Measurements from ENCODE around the gene MBNL2.

MBNL2 gene

GRCh38 chr13:97353927-97354675, 132.0 kb downstream of the MBNL2 start:
- no peak for DNase-seq

GRCh38 chr13:97354808-97355207, 132.7 kb downstream of the MBNL2 start:
- DNase-seq, result no peak

DNA sequence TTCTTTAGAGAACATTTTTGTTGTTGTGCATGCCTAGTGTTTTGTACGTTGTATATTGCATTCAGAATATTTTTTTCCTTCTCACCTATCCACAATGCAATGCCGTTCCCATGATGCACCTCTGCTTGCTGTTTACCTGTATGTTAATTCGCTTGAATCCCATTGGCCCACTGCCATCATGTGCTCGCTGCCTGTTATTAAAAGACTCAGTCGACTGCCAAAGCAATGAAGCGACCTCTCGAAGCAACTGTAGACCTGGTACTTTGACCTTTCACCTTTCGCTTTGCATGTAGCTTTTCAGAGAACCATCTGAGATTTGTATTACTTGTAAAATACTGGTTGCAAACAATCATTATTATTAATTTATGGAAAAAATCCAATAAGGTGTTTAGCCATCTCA, 134.5 kb downstream of the MBNL2 start:
- DNase-seq, result no peak

GRCh38 chr13:97359181-97360057, 137.3 kb downstream of the MBNL2 start:
- DNase-seq, result no peak

GRCh38 chr13:97360610-97361009, 138.5 kb downstream of the MBNL2 start:
- DNase-seq, result no peak

DNA sequence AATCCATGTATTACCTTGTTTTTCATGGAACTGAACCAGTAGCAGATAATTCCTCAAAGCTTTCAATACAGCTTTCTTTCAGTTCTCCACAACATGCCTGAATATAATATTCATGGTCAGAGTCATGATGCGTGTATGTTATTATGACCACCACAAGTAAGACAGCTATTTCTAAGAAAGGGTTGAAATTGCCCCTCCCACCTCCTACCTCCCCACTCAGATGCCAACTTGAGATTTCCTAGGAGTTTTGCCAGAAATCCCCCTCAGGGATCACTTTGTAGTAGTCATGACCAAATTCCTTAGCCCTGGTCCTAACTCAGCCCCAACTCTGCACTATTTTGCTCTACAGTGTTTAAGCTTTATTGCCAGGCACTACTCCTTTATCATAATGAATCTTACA, 141.9 kb downstream of the MBNL2 start:
- no peak for DNase-seq

DNA sequence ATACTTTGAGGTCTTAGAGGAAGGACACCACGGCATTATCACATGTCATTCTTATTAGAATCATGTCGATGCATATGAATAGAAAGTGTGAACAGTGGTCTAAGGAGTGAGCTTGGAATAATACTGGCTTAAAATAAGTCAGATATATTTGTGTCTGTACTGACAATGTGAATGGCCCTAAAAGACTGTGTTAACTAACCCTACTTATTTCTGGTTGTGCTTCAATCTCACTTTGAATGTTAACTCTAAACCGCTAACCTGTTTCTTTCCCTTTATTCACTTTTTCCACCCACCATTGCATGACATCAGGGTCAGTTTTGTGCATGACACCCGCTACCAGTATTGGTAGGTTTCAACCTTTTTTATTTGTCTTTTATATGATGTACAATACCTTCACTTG, 142.7 kb downstream of the MBNL2 start:
- no peak for DNase-seq

DNA sequence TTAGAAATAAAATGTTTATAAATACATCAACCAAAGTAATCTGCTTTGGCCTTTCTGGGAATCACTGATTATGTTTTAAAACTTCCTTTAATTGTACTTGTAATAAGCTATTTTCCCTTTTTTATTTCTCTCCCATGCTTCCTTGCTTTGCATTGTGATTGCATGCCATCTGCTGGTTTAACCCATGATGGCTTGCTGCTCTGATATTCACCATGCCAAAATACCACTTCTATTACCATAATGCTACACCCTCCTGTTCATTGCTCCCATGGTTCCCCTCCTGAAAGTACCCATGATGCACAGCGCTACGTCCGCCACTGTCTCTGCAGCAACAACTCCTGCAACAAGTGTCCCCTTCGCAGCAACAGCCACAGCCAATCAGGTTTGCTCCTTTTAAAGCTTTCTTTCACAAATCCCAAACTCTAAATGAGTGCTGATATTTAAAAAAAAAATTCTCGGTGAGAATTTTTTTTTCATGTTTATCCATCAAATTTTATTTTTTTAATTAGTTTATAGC, 144.1 kb downstream of the MBNL2 start:
- no peak for DNase-seq

- DNase-seq, result no peak
Observed at GRCh38 chr13:97367016-97367822, 145.1 kb downstream of the MBNL2 start.

DNA sequence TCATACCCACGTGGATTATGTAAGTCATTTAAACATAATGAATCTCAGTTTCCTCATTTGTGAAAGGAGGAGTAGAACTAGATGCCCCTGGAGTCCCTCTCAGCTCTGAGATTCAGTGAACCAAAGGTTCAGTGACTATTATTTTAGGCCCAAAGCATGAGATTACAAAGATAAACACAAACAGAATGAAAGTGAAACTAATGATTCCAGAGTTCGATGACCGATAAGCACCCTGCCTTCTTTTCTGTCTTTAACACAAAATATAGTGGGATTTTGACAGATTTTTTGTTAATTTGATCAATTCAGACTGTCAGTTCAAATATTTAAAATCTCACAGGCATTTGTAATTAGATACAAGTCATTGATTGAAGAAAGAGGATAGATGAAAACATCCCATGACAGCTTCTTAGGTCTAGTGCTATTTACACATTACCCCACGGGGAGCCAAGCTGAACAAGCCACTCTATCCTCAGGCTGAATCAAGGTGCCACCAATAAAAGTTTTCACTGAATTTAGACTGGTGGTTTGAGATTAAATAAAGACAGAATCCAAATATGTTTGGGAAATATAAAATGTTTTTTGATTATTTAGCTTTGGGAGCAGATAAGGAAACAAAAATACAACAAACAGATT, 147.2 kb downstream of the MBNL2 start:
- no peak for DNase-seq

GRCh38 chr13:97371486-97372109, 149.5 kb downstream of the MBNL2 start:
- no peak for DNase-seq

DNA sequence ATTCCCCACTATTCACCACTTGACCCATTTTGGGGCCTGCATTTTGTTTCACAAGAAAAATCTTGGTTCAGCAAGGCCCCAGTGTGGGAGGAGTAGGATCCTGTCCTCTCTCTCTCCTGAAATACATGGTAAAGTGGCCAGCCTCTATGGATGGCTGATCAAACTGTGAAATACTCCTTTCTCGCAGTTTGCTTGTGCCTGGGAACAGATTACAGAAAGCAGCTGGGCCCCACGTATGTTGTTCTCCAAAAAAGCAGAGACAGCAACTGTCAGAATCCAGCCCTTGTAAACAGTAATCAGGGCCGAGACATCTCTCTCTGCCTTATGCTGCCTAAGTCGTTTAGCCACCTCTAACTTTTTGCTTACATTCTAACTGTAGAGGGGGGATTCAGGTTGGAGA, 150.8 kb downstream of the MBNL2 start:
- DNase-seq, result no peak

DNA sequence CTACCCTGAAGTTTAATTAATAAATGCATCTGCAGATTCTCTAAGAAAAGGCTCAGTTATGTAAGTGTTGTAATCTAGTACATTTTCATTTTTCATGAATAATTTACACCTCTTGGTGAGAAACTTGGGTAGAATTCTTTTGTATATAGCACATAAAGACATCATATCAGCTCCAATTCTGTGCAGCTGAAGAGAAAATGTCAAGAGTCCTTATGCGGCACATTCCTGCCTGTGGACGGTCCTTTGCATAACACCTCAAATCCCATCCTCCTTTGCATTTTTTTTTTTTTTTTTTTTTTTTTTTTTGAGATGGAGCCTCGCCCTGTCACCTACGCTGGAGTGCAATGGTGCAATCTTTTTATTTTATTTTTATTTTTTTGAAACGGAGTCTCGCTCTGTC, 151.7 kb downstream of the MBNL2 start:
- DNase-seq, result no peak

- no peak for DNase-seq
Observed at GRCh38 chr13:97376981-97377380, 154.8 kb downstream of the MBNL2 start.

DNA sequence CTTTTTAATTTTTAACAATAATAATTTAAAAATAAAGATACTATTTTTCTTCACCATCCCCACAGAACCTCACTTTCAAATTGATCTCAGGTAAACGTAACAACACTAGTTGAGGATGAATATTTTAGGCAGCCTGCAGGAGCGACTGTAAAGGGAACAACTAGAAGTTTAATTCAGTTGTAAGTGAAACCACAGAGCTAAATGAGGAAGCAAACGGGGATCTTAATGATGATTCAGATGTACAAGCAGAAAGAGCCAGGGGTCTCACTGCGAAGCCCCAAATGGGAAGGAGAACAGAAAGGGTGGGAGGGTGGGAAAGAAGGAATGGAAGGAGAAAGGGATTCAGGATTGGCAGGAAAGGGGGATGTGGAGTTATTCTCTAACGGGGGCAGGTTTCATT, 157.3 kb downstream of the MBNL2 start:
- no peak for DNase-seq

- DNase-seq, result no peak
Observed at GRCh38 chr13:97380696-97381095, 158.6 kb downstream of the MBNL2 start.

- DNase-seq, result no peak
Observed at GRCh38 chr13:97381189-97381588, 159.1 kb downstream of the MBNL2 start.

DNA sequence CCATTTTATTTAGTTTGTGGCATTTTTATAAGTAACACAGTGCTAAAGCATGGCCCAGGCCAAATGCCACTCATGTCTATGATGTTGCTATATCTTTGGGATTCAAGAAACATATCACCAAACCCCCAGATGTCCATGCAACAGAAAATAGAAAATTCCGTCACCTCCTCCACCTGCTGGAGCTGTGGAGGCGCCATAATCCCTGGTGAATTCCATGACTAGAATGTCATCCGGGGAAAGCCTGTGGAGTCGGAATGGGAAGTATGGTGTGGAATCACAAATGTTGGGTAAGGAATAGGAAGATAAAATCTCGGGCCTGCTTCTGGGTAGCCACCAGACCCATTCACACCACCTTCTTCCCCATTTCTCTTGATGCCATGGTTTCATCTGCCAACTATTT, 160.1 kb downstream of the MBNL2 start:
- DNase-seq, result no peak

- no peak for DNase-seq
Observed at GRCh38 chr13:97384371-97384770, 162.2 kb downstream of the MBNL2 start.

DNA sequence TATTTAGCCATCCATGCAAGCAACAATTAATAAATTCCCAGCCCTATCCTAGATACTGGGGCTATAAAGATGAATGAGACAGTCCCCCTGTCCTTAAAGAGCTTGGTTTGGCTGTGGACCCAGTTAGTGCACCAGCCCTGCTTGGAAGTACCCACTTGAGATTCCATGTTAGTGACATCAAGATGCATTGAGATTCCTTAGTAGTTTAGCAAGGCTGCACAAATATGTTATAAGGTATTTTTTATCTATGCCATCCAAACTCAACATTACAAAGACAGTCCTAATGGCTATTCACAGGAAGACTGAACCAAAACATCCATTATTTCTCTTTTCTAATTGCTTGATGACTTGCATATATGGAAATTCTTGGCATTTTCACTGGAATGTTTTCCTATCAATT, 163.0 kb downstream of the MBNL2 start:
- no peak for DNase-seq

DNA sequence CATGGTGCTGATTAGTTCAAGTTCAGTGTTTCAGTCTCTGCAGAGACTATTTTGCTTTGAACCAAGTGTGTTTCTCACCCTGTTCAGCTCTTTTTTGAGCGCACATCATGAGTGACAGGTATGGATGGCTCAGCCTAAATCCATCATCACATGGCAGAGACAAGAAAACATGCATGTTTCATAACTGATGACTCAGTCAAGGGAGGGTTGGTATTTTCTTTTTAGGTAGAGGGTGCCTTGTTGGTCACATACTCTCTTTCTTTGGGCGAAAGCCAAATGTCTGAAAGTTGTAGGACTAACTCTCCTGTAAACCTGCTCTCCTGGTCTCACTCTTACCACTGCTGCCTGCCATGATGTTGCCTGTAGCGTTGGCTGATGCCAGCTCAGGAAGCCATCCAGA, 163.7 kb downstream of the MBNL2 start:
- no peak for DNase-seq

DNA sequence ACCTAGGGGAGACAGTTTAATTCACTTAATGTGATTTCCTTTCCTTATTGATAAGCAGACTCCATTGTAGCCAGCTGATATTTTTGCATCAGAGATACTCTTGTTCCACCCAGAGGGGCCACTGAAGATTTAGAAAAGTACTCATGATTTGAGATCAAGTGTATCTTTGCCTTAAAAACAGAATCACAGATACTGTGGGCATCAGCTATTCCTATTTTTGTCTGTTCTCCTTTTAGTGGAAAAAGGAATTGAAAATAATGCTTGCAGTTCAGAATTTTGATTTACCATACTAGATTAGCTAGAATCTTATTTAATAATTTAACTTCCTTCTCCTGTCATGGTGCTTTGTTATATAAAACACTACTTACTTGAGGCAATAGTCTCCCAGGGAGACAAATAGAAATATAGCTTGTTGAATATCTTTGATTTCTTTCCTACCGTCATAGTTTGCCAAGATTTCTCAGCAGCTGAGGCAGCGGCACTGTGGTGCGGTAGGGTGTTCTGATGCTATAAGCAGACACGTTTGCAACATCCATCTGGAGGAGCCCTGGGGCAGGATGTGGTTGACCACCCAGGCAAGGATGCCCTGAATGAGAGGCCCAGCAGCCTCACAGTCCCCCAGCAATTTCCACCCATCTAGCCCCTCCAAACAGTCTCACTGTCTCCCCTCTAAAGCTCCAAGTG, 164.8 kb downstream of the MBNL2 start:
- DNase-seq, result no peak
